Lower leg skin (tissue), 3 donors: ENCODE measurements around the gene ASIC4.

Experiments
- CTCF ChIP-seq, 3 donors: fragments of 450-650 bp; IDR thresholded peaks; one replicate each; pipeline ENCODE4 v1.5.1; 2016; ENCODE audit warnings: antibody characterized with exemption in 3 of 3, mild to moderate bottlenecking in 3 of 3, moderate library complexity in 2 of 3
- POLR2A ChIP-seq, 2 donors: fragments of 450-650 bp; IDR thresholded peaks; one replicate each; pipeline ENCODE4 v1.6.1; 2016 to 2017; ENCODE audit warnings: antibody characterized with exemption in 2 of 2, mild to moderate bottlenecking in 1 of 2, moderate library complexity in 1 of 2

- TF ChIP-seq CTCF (IDR thresholded peaks at IDR 0.05) (no peak), POLR2A (IDR thresholded peaks at IDR 0.05) (no peak)
Measured at GRCh38 chr2:219575566-219576504, 61.6 kb downstream of the ASIC4 start.
